Eye (tissue), 1 donor: Measurements from ENCODE around the gene TPM4.

Source experiments
- DNase-seq: peaks from one replicate; pipeline ENCODE4 v3.0.0-alpha.2; 2015

The TPM4 gene

GRCh38 chr19:16042533-16043085 lies 33.7 kb upstream of the TPM4 start:
- no peak for DNase-seq

DNA sequence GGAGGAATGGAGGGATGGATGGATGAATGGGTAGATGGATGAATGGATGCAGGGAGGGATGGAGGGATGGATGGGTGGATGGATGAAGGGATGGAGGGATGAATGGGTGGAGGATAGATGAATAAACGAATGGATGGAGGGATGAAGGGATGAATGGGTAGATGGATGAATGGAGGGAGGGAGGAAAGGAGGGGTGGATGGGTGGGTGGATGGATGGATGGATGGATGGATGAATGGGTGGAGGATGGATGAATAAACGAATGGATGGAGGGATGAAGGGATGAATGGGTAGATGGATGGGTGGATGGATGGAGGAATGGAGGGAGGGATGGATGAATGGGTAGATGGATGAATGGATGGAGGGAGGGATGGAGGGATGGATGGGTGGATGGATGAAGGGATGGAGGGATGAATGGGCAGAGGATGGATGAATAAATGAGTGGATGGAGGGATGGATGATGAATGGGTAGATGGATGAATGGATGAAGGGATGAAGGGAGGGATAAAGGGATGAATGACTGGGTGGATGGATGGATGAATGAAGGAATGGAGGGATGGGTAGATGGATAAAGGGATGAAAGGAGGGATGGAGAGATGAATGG lies 33.0 kb upstream of the TPM4 start:
- DNase-seq: no peak

- no peak for DNase-seq
Measured at GRCh38 chr19:16044746-16045145, 31.5 kb upstream of the TPM4 start.

DNA sequence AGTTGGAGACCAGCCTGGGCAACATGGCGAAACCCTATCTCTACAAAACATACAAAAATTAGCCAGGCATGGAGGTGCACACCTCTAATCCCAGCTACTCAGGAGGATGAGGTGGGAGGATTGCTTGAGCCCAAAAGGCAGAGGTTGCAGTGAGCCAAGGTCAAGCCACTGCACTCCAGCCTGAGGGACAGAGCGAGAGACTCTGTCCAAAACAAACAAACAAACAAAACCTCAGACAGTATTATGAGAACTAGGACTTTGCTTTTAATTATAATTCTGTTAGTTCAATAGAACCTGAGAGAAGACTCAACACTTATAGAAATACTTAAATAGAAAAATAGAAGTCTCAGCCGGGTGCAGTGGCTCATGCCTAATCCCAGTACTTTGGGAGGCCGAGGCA lies 31.1 kb upstream of the TPM4 start:
- no peak for DNase-seq

- no peak for DNase-seq
Measured at GRCh38 chr19:16045893-16046292, 30.4 kb upstream of the TPM4 start.

DNA sequence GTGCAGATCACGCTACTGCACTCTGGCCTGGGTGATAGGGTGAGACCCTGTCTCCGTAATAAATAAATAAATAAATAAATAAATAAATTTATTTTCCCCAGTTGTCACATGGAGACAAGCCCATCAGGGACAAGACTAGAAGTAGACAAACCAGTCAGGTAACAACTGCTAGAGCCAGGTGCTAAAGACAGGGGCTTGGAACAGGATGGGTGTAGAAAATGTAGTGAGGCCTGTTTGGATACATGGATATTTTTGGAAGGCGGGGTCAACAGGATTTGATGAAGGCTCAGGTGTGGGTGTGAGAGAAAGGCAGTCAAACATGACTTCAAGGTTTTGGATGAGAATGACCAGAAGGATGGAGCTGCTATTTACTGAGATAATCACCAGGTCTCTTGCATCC lies 27.7 kb upstream of the TPM4 start:
- no peak for DNase-seq

DNA sequence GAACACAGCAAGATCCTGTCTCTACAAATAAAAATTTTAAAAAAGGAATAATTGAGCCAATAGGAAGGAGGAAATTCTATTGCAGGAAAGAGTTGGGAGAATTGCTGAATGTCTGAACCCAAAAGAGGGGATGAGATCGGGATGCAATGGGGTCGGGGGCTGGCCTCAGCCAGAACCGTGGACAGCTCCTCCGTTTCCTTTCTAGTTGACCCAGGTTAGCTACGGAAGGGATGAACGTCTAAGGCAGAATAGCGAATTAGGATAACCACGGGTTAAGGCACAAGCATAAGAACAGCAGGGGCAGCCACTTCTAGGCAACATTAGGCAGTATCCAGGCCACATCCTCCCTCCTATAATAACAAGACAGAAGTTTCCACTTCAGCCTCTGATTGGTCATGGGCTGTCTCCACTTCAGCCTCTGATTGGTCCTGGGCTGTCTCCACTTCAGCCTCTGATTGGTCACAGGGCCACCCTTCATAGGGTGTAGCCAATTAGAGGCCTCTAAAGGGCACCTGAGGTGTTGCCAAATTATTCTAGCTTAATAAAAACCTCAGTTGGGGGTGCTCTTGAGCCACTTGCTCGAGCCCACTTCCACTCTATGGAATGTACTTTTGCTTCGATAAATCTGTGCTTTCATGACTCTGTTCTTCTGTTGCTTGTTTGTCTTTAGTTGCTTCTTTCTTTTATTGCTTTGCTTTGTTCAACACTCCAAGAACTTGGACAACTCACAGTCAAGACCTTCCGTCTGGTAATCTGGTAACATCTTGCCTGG lies 24.9 kb upstream of the TPM4 start:
- no peak for DNase-seq

GRCh38 chr19:16052353-16052752 lies 23.9 kb upstream of the TPM4 start:
- no peak for DNase-seq

- DNase-seq: no peak
Measured at GRCh38 chr19:16057062-16057461, 19.2 kb upstream of the TPM4 start.

- DNase-seq: no peak
Measured at GRCh38 chr19:16060294-16060693, 16.0 kb upstream of the TPM4 start.

GRCh38 chr19:16061943-16062342 lies 14.4 kb upstream of the TPM4 start:
- no peak for DNase-seq

DNA sequence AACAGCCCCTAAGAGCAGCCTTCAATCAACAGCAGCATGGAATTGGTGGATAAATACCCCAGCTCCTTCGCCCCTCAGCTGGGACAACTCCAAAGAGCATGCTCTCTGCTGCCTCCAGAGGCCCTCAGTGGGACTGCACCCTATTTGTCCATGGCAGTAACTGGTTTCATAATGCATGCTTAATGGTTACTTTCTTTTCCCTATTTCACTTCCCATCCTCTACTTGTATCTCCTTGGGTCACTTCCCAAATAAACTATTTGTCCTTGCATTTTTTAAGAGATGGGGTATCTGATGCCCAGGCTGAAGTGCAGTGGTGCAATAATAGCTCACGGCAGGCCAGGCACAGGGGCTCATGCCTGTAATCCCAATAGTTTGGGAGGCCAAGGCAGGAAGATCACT lies 13.5 kb upstream of the TPM4 start:
- peak; percentile 61 for DNase-seq

- DNase-seq: no peak
Measured at GRCh38 chr19:16064209-16064889, 11.9 kb upstream of the TPM4 start.

GRCh38 chr19:16066611-16067104 lies 9.6 kb upstream of the TPM4 start:
- DNase-seq: no peak

DNA sequence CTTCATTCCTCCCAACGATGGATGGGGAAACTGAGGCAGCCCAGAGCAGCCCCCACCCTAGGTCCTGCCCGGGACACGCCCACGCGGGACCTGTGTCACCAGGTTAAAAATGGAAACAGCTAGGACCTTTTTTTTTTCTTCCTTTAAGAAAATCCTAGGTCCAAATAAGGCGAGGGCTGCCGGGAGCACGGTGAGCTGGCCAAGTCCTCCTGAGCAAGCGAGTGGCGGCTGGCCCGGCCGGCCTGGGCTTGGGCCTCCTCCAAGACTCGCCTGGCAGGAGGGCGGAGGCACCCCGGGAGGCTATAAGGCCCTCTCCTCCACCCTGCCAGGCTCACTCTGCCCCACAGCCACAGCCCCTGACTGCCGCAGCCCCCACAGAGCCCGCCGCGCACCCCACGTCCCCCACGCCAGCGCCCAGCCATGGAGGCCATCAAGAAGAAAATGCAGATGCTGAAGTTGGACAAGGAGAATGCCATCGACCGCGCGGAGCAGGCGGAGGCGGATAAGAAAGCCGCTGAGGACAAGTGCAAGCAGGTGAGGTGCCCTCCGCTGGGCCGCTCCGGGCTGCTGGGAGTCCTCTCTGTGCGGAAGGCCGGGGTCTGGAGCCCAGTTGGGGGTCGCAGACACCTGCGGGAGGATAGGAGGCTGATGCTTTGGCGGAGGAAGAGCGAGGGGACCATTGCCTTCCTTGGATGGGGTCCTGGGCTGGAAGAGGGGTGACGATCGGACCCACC lies 8.9 kb upstream of the TPM4 start:
- DNase-seq: no peak

DNA sequence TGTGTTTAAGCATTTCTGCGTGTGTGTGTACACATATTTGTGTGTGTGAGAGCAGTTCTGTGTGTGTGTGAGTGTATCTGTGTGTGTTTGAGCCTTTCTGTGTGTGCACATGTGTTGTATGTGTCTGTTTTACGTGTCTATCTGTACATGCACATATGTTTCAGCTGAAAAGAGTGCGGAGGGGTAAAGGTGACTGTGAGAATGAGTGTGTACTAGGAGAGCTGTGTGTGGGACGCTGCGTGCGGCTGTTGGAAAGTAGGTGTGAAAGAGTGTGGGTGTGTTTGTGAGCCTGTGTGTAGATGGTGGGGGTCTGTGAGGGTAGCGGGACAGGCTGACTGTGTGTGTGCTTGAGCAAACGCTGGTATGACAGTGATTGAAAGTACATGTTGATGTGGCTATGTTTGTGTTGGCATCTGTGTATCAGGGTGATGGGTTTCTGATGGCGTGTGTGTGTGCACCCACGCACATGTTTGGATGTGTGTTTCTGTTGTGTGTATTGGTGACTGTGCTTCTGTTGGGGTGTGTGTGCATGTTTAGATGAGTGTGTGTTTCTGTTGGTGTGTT lies 7.5 kb upstream of the TPM4 start:
- no peak for DNase-seq

- DNase-seq: no peak
Measured at GRCh38 chr19:16069813-16070365, 6.4 kb upstream of the TPM4 start.

DNA sequence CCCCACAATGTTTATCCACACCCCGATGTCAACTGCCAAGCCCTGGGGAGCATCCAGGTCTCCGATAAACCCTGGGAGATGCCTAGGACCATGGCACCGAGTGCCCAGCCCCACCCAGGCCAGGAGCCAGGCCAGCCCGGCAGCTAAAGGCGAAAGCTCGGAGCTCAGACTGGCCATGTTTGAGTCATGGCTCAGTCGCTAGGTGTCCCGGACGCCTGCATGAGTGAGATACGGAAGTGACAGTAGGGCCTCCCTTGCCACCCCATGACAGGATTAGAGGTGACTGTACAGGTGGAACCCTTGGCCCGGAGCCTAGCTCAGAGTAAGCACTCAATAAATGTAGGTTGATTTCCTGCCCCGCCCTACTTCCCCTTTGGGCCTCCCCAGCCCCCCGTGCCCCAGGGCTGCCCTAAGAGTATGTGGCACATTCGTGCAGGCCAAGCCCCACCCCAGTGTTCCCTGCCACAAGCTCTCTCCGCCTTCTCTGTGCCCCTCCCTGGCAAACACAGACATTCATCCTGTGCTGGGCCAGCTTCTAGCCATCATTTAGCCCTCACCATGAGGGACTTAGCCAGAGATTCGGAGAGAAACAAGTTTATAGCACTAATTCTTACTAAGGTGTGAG lies 5.8 kb upstream of the TPM4 start:
- no peak for DNase-seq

GRCh38 chr19:16071072-16071691 lies 5.1 kb upstream of the TPM4 start:
- DNase-seq: no peak

GRCh38 chr19:16073481-16073880 lies 2.8 kb upstream of the TPM4 start:
- no peak for DNase-seq

DNA sequence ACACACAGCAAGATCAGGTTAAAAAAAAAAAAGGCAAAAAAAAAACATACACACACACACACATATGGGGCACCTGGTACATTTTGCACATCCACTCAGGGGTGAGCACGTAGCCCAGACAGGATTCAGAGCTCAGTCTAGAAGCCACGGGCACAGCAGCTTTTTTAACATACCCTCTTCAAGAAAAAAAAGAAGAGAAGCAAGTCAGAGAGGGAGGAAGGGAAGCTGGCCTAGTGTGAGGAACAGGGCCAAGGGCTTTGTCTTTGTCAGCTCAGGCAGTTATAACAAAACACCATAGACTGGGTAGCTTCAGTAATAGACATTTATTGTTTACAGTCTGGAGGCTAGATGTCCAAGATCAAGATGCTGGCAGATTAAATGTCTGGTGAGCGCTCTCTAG lies 2.3 kb upstream of the TPM4 start:
- no peak for DNase-seq
